ENCODE results near the gene WDR90.
A peak's percentile ranks its signal among the peaks of the same experiment; 100 is the strongest.

The WDR90 gene

GRCh38 chr16:640614-641013, 8.6 kb upstream of the WDR90 start:
- no peak for DNase-seq

DNA sequence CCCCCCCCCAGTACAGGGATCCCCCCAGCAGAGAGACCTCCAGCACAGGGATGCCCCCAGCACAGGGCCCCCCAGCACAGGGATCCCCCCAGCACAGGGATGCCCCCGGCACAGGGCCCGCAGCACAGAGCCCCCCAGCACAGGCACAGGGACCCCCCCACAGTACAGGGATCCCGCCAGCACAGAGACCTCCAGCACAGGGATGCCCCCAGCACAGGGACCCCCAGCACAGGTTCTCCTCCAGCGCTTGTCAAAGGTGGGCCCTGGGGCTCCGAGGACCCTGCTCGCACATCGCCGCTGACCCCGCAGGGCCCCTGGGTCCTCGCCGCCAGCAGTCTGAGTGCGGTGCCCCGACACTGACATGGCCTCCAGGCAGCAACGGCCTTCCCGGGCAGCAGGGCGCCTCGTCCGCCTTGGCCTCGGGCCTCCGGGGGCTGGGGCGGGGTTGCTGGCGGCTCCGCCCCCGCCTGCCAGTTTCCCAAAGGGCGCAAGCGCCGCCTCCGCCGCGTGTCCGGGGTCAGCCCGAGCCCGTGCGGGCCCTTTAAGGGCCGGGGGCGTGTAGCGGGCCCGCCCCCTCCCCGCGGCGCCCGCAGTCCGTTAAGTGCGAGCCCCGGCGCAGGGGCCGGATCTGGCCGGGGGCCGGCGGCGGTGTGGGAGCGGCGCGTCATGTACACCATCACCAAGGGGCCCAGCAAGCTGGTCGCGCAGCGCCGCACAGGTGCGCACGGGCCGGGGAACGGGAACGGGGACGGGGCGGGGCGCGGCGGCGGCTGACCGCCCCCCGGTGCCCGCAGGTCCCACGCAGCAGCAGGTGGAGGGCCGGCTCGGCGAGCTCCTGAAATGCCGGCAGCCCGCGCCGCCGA, 7.6 kb upstream of the WDR90 start, which contains the start of gene MCRIP2:
MCRIP2 (plus strand) TSS at position 503 of the 863 bp plus-strand sequence; CDS start at position 667, 164 bp downstream.
- DNase-seq: peak; percentile 87

DNA sequence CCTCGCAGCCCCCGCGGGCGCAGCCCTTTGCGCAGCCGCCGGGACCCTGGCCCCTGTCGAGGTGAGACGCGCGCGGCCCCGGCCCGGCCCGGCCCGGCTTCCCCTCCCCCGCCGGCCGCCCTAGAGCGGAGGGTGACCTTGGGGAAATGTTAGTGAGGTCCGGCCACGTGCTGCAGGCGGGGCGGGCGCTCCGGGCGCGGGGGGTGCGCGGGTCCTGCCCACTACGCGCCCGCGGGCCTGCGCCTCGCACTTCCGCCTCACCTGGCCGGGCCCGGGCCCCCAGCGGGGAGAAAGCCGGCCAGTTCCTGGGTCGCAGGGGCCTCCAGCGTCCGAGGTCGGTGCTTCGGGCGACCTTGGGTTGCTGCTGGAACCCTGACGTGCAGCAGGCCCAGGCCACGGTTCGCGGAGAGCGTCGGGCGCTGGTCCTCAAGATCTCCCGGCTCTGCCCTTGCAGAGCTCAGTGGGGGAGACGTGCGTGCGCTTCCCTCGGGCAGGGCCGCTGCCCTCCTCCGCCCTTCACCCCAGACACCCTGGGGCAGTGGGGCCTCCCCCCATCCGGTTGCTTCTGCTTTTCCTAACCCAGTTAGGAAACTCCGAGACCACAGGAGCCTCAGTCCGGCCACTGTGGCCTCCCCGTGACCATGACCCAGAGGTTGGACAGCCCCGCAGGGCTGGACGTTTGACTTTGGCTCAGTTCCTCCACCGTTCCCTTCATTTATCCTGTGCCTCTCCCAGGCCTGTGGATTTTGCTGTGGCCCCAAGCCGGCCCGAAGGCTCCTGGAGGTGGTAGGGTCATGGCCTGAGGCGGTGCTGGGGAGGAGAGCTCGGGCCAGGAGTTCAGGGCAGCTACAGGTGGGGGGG, 6.7 kb upstream of the WDR90 start:
- peak; percentile 39 for DNase-seq

DNA sequence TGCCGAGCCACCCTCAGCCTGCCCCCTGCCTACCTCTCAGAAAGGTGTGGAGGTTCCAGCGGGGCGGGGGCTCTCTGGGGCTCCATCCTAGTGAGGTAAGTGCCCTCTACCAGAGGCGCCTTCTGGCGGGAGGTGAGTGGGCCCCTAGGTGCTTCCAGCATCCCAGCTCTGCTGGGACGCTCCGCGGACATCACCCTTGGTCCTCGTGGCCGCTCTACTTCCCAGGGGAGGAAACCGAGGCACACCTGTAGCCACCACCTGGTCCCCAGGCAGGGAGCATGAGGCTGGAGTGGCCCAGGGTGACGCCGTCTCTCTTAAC, 6.2 kb upstream of the WDR90 start:
- no peak for DNase-seq

GRCh38 chr16:644556-644955, 4.6 kb upstream of the WDR90 start:
- no peak for DNase-seq

DNA sequence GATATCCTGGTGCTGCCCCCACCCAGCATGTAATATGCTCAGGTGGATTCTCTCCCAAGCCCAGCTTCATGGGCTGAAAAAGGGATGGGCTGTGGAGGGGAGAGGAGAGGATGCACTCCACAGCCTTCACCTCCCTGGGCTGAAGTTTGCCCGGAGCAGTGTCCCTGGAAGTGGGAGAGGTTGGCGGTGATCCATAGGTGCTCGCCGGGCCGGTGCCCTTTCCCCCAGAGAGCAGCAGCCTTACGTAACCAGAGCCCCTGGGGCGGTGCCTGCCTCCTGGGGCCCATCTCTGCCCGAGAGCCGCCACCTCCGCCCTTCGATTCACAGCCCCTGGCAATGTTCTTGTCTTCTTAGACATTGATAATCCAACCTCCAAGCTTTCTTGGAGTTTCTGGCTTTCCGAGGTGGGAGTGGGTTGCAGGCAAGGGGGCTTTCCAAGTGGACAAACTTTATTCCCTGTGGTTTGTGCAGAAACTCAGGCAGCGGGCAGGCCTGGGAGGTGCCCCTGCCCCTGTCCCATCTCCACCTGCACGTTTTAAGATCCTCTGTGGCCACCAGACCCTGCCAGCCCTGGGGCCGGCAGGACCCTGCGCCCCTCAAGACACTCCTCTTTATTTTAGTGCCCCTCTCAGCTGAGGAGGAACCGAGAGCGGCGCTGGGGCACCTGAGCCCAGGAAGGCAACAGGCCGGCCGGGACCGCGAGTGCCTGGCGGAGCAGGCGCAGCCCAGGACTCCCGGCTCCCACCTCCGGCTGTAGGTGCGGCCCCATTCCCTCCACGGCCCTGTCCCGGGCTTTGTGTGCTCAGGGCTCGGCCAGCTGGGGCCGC, 3.1 kb upstream of the WDR90 start:
- DNase-seq: no peak

- DNase-seq: no peak
Observed at GRCh38 chr16:646679-647172, 2.4 kb upstream of the WDR90 start.

DNA sequence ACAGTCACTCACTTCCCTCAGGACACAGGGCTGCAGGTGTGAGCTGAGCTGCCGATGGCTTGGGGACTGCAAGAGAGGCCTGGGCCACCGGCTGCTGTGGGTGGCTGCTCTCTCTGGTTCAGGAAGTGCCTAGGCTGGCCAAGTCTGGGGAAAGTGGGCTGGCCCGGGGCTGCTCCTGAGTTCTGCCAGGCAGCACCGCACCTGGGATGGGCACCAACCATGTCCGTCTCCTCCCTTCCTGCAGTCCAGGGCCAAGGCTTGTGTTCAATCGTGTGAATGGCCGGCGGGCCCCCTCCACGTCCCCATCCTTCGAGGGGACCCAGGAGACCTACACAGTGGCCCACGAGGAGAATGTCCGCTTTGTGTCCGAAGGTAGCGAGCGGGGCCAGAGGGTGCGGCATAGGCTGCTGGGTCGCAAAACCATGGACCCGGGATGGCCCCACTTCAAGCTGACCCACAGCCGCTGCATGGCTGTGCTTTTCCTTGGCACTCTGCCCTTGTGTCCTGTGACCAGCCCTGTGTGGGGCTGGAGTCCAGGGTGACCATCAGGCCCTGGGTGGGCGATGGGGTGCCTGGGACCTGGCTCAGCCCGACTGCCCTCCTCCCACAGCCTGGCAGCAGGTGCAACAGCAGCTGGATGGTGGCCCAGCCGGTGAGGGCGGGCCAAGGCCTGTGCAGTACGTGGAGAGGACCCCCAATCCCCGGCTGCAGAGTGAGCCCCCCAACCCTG, 1.8 kb upstream of the WDR90 start:
- no peak for DNase-seq

DNA sequence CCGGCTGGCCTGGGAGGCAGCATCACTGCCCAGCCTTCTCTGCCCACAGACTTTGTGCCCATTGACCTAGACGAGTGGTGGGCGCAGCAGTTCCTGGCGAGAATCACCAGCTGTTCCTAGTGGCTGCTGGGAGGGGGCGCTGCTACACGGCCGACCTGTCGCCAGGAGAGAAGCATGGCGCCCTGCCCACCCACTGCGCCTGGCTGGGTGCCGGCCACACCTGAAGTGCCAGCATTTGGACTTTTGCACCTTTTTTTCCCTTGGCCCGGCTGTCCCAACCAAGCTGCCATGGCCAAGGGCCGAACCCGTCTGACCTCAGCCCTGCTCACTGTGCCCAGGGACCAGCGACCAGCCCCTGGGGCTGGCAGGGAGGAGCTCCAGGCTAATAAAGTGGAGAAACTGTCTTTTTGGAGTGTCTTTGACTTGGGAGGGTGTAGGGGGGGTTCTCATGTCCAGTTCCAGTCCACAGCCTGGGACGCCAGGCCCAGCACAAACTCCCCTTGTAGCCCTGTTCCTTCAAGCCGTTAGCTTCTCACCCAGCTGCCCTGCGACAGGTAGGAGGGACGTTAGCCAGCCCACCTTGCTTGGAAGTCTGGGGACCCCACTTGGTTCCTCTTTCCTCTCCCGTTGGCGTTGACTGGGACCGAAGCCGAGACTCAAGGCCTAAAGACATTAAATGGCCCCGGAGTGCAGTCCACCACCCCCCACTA, 939 bp upstream of the WDR90 start:
- no peak for DNase-seq

DNA sequence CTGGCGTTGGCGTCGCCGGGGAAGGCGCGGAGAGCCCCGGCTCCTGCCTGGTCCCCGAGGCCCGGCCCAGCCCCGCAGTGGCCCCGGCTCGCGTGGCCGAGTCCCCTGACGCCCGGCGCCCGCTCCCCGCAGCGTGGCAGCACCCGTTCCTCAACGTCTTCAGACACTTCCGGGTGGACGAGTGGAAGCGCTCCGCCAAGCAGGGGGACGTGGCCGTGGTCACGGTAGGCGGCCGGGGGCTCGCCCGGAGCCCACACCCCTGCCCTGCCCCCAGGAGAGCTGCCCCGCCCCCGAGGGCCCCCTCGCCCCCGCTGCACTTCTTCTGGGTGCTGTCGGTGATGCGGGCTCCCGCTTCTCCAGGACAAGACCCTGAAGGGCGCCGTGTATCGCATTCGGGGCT, 466 bp downstream of the WDR90 start:
- DNase-seq: no peak

- DNase-seq: no peak
Observed at GRCh38 chr16:651844-652243, 2.7 kb downstream of the WDR90 start.

- DNase-seq: no peak
Observed at GRCh38 chr16:652454-653305, 3.5 kb downstream of the WDR90 start.

DNA sequence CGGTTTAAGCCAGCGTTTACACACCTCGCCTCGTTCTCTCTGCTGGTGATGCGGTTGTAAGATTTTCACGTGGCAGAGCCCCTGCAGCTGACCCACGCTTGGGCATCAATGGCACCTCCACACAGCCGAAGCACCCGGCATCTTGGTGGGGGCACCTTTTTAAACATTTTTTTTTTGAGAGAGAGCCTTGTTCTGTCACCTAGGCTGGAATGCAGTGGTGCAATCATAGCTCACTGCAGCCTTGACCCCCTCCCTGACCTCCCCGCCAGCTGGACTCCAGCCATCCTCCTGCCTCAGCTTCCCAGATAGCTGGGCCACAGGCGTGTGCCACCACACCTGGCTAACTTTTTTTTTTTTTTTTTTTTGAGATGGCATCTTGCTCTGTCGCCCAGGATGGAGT, 4.9 kb downstream of the WDR90 start:
- no peak for DNase-seq

- no peak for DNase-seq
Observed at GRCh38 chr16:657487-657886, 8.3 kb downstream of the WDR90 start.

GRCh38 chr16:658679-659571, 9.8 kb downstream of the WDR90 start:
- DNase-seq: no peak

- no peak for DNase-seq
Observed at GRCh38 chr16:659618-660017, 10.5 kb downstream of the WDR90 start.

GRCh38 chr16:660132-660458, 10.9 kb downstream of the WDR90 start:
- DNase-seq: no peak

DNA sequence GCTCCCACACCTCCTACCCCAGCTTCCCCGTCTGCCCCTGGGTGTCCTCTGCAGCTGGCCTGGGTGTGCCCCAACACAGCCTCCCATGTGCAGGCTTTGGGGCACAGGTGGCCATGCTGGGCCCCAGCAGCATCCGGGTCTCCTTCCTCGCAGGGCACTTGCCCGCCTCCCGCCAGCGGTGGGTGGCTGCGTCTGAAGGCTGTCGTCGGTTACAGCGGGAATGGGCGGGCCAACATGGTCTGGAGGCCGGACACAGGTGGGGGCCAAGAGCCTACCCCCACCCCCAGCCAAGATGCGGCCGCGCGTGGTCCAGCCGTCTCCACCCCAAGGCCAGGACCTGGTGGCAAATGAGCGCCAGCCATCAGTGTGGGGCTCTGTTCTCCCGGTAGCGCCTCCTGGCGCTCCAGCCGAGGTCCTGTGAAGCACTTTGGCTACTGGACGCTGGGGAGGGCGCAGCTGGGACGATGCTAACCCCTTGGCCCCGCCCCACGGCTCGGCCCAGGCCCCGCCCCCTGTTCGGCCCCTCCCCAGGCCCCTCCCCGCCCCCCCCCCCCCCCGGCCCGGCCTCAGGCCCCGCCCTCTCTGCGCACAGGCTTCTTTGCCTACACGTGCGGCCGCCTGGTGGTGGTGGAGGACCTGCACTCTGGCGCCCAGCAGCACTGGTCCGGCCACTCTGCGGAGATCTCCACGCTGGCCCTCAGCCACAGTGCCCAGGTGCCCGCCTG, 11.5 kb downstream of the WDR90 start:
- peak; percentile 82 for DNase-seq

Data from midbrain (tissue), 1 donor.